ENCODE results near the gene TREX2. TPM values are rescaled to one million over a fixed set of nuclear protein-coding genes. Genes with fewer than 3 reads are reported as not detected.

Gene TREX2
- total and polyA plus RNA-seq, 2 experiments from 2014 or later, result 0.60 to 1.3 TPM

DNA sequence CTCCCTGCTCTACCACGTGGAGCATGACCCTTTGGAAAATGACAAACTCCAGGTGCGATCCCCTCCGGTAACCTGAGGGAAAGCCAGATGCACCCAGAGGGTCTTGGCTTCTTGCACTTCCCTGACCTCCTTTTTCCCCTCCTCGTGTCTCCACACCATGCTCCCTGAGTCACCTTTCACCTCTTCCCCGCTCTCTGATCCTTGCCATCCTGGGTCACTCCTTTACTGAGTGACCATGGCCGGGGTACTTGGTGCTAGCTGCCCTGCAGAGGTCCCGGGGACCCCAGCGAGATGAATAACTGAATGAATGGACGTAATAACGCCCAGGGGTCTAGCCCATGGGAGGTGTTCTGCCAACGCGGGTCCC is 35.0 kb downstream of the TREX2 start:
- Histone ChIP-seq H4K20me1 (ENCODE audit: insufficient read depth, poor library complexity, severe bottlenecking) (no peaks in the 10 kb centered on the region), H3K9me3 (ENCODE audit: low read depth) (no peaks in the 10 kb centered on the region), H3K27me3 (no peaks in the 10 kb centered on the region), H3K4me3 (no peak overlapping the region), H3K4me1 (ENCODE audit: insufficient read depth) (no peaks in the 10 kb centered on the region), H3K4me2 (peak overlapping the region; percentile 85), H3K9me2 (replicated peaks; ENCODE audit: insufficient read depth) (no peaks in the 10 kb centered on the region), H3K36me3 (replicated peaks; ENCODE audit: insufficient read depth, low read depth) (no peaks in the 10 kb centered on the region), H2AFZ (no peak overlapping the region), H3K79me2 (no peaks in the 10 kb centered on the region), H3K27ac (no peak overlapping the region)
- WGBS (ENCODE audit: low lambda C conversion rate, missing lambda C conversion rate), result 60% methylated on average over 11 of the region's 12 CpGs
- DNase-seq (ENCODE audit: low spot score), result no peak
- TF ChIP-seq EZH2 (IDR thresholded peaks at IDR 0.05; ENCODE audit: borderline replicate concordance), result no peak
- no peak for TF ChIP-seq EZH2phosphoT487 (IDR thresholded peaks at IDR 0.05; ENCODE audit: low read depth, severe bottlenecking, unreplicated experiment)
- TF ChIP-seq, protein P1, sequence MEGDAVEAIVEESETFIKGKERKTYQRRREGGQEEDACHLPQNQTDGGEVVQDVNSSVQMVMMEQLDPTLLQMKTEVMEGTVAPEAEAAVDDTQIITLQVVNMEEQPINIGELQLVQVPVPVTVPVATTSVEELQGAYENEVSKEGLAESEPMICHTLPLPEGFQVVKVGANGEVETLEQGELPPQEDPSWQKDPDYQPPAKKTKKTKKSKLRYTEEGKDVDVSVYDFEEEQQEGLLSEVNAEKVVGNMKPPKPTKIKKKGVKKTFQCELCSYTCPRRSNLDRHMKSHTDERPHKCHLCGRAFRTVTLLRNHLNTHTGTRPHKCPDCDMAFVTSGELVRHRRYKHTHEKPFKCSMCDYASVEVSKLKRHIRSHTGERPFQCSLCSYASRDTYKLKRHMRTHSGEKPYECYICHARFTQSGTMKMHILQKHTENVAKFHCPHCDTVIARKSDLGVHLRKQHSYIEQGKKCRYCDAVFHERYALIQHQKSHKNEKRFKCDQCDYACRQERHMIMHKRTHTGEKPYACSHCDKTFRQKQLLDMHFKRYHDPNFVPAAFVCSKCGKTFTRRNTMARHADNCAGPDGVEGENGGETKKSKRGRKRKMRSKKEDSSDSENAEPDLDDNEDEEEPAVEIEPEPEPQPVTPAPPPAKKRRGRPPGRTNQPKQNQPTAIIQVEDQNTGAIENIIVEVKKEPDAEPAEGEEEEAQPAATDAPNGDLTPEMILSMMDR (IDR thresholded peaks at IDR 0.05; ENCODE audit: poor library complexity), result no peak

DNA sequence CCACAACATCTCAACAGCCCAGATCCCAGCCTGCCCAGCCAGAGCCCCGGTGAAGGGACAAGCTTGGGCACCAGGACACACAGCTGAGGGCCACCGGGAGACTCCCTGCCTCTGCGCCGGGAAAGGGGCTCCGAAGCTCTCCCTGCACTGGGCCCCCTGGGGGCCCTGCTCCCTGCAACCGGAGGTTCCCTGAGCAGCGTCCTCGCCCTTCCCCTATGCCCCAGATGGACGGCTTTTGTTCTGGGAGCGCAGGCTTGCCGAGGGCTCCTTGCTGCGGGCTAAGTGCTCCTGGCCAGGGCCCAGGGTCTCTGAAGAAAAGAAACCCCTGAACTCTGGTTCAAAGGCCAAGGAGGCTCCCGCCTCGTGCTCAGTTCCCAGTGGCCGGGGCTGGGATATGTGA is 35.5 kb downstream of the TREX2 start:
- Histone ChIP-seq H3K4me3 (no peak overlapping the region), H3K4me2 (no peak overlapping the region), H3K36me3 (replicated peaks; ENCODE audit: insufficient read depth, low read depth) (no peaks in the 10 kb centered on the region), H3K9me3 (ENCODE audit: low read depth) (no peaks in the 10 kb centered on the region), H3K79me2 (no peaks in the 10 kb centered on the region), H3K9me2 (replicated peaks; ENCODE audit: insufficient read depth) (no peaks in the 10 kb centered on the region), H3K27ac (no peak overlapping the region), H4K20me1 (ENCODE audit: insufficient read depth, poor library complexity, severe bottlenecking) (no peaks in the 10 kb centered on the region), H3K27me3 (no peaks in the 10 kb centered on the region), H2AFZ (no peak overlapping the region), H3K4me1 (ENCODE audit: insufficient read depth) (no peaks in the 10 kb centered on the region)
- DNase-seq (ENCODE audit: low spot score), result no peak
- TF ChIP-seq EZH2 (IDR thresholded peaks at IDR 0.05; ENCODE audit: borderline replicate concordance), result no peak
- TF ChIP-seq, protein P1 (IDR thresholded peaks at IDR 0.05; ENCODE audit: poor library complexity), result no peak
- TF ChIP-seq EZH2phosphoT487 (IDR thresholded peaks at IDR 0.05; ENCODE audit: low read depth, severe bottlenecking, unreplicated experiment), result no peak
- WGBS (ENCODE audit: low lambda C conversion rate, missing lambda C conversion rate), result 84% methylated on average over 15 of the region's 15 CpGs

GRCh38 chrX:153409414-153410101 is 36.3 kb downstream of the TREX2 start:
- DNase-seq (ENCODE audit: low spot score), result no peak
- Histone ChIP-seq H3K27ac (no peak overlapping the region), H2AFZ (no peak overlapping the region), H3K27me3 (no peaks in the 10 kb centered on the region), H3K4me2 (no peak overlapping the region), H3K9me2 (replicated peaks; ENCODE audit: insufficient read depth) (no peaks in the 10 kb centered on the region), H3K36me3 (replicated peaks; ENCODE audit: insufficient read depth, low read depth) (no peaks in the 10 kb centered on the region), H3K79me2 (no peaks in the 10 kb centered on the region), H4K20me1 (ENCODE audit: insufficient read depth, poor library complexity, severe bottlenecking) (no peaks in the 10 kb centered on the region), H3K9me3 (ENCODE audit: low read depth) (no peaks in the 10 kb centered on the region), H3K4me1 (ENCODE audit: insufficient read depth) (no peaks in the 10 kb centered on the region), H3K4me3 (no peak overlapping the region)
- TF ChIP-seq EZH2 (IDR thresholded peaks at IDR 0.05; ENCODE audit: borderline replicate concordance), result no peak
- no peak for TF ChIP-seq EZH2phosphoT487 (IDR thresholded peaks at IDR 0.05; ENCODE audit: low read depth, severe bottlenecking, unreplicated experiment)
- TF ChIP-seq, protein P1 (IDR thresholded peaks at IDR 0.05; ENCODE audit: poor library complexity), result no peak
- 90% methylated on average over 29 of the region's 30 CpGs for WGBS (ENCODE audit: low lambda C conversion rate, missing lambda C conversion rate)

Measured in hepatocyte (in vitro differentiated cells).